ENCODE measurements around the gene PAK5. TPM values are rescaled to one million over a fixed set of nuclear protein-coding genes. Genes with fewer than 3 reads are reported as not detected.

The PAK5 gene
- total and polyA plus RNA-seq, 10 donors, result not detected

- H3K27ac ChIP-seq, result no peak overlapping the region
- intact Hi-C loops (cut with DNase I; ENCODE audit: low total_unique reads), result no loop called here
- 81 to 90% (median 86%) methylated on average over 9 of the region's 9 CpGs for WGBS, 5 donors
- peaks cover 0 to 5% (median 0%) of the 10 kb centered on the region in 8 donors for H3K9me3 ChIP-seq
- DNase-seq, result no peak
- no peaks in the 10 kb centered on the region for H3K36me3 ChIP-seq
- peaks cover 0 to 23% (median 0%) of the 10 kb centered on the region in 7 donors for H3K27me3 ChIP-seq (replicated peaks in 1 of 7)
- no peak overlapping the region for H3K4me3 ChIP-seq
- H3K4me1 ChIP-seq, result peaks cover 0 to 3% (median 0%) of the 10 kb centered on the region in 6 donors
- no peak for TF ChIP-seq POLR2A (IDR thresholded peaks at IDR 0.05)
Observed at GRCh38 chr20:9611921-9612320, 227.0 kb downstream of the PAK5 start.

- no peaks in the 10 kb centered on the region for H3K4me1 ChIP-seq
- H3K27ac ChIP-seq, result no peak overlapping the region
- intact Hi-C loops (cut with DNase I; ENCODE audit: low total_unique reads), result no loop called here
- H3K36me3 ChIP-seq, result no peaks in the 10 kb centered on the region
- peaks cover 0 to 23% (median 0%) of the 10 kb centered on the region in 7 donors for H3K27me3 ChIP-seq (replicated peaks in 1 of 7)
- TF ChIP-seq POLR2AphosphoS5 (IDR thresholded peaks at IDR 0.05), result no peak
- no peak for TF ChIP-seq POLR2A (IDR thresholded peaks at IDR 0.05)
- no peak for TF ChIP-seq CTCF (IDR thresholded peaks at IDR 0.05 in 8 of 11, conservative IDR thresholded peaks at IDR 0.05 in 3 of 11)
- H3K9me3 ChIP-seq, result no peaks in the 10 kb centered on the region
- no peak overlapping the region for H3K4me3 ChIP-seq
- 71 to 85% (median 76%) methylated on average over 7 of the region's 7 CpGs for WGBS, 5 donors
- no peak for DNase-seq
Observed at GRCh38 chr20:9610665-9611064, 228.2 kb downstream of the PAK5 start.

- TF ChIP-seq CTCF (IDR thresholded peaks at IDR 0.05 in 8 of 11, conservative IDR thresholded peaks at IDR 0.05 in 3 of 11) (peak; percentile 9 to 74 (median 60)), POLR2A (IDR thresholded peaks at IDR 0.05) (no peak), POLR2AphosphoS5 (IDR thresholded peaks at IDR 0.05) (no peak)
- H3K27me3 ChIP-seq (replicated peaks in 1 of 7), result peaks cover 0 to 23% (median 0%) of the 10 kb centered on the region in 7 donors
- DNase-seq, result no peak
Observed at GRCh38 chr20:9609887-9610502, 228.9 kb downstream of the PAK5 start.

DNA sequence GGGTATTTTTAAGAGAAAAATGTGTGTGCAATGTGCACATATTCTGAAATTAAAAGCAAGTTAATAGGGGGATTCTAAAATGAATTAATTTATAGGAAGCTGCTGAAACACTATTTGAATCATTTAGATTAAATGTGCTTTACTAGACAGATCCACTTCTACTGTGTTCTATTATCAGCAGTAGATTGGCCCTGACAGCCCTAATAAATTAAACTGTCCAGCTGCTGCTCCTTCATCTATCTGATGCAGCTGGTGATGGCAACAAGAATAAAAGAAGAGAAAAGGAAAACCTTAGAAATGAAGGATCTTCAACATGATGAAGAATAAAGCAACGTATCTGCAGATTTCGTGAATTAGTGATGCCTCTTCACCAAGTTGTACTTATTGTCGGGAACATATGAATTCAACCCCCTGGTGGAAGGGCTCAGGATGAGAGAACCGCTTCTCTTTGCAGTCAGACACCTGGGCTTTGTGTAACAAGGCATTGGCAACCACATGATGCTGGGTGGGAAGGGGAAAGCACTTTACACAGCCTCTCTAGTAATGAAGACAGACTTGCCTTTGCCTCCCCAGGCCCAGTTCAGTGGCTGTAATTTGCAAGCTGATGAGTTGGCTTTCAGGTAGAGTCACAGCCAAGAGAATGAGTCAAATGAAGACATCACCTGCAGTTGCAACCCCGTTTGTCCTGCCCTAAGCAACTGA is 230.1 kb downstream of the PAK5 start:
- WGBS, 5 donors, result 80 to 89% (median 84%) methylated on average over 5 of the region's 5 CpGs
- H3K27ac ChIP-seq, result no peak overlapping the region
- peaks cover 0 to 30% (median 0%) of the 10 kb centered on the region in 7 donors for H3K27me3 ChIP-seq (replicated peaks in 1 of 7)
- no peaks in the 10 kb centered on the region for H3K36me3 ChIP-seq
- DNase-seq, result no peak
- no peaks in the 10 kb centered on the region for H3K9me3 ChIP-seq
- intact Hi-C loops (cut with DNase I; ENCODE audit: low total_unique reads), result loop anchor here (5.0 kb wide), 1 partner anchor 201 kb away; no protein-coding TSS in a partner anchor
- H3K4me3 ChIP-seq, result no peak overlapping the region
- H3K4me1 ChIP-seq, result no peaks in the 10 kb centered on the region
- no peak for TF ChIP-seq POLR2AphosphoS5 (IDR thresholded peaks at IDR 0.05)
- no peak for TF ChIP-seq CTCF (IDR thresholded peaks at IDR 0.05 in 8 of 11, conservative IDR thresholded peaks at IDR 0.05 in 3 of 11)
- no peak for TF ChIP-seq POLR2A (IDR thresholded peaks at IDR 0.05)

More at GRCh38 chr20:9609887-9610502, 228.9 kb downstream of the PAK5 start:
- Histone ChIP-seq H3K4me3 (no peak overlapping the region), H3K36me3 (no peaks in the 10 kb centered on the region), H3K4me1 (no peaks in the 10 kb centered on the region), H3K9me3 (no peaks in the 10 kb centered on the region), H3K27ac (no peak overlapping the region)
- intact Hi-C loops (cut with DNase I; ENCODE audit: low total_unique reads), result loop anchor here (5.0 kb wide), 1 partner anchor 203 kb away; no protein-coding TSS in a partner anchor
- WGBS, 5 donors, result 18 to 29% (median 22%) methylated on average over 7 of the region's 7 CpGs

Data from spleen (tissue), 11 donors.